ENCODE data around the gene ASPHD1.
"Not testable (repeated sequence)": the region's sequence is repeated elsewhere in the genome, so short reads cannot be mapped to it uniquely, and the experiment has no call there.

The ASPHD1 gene

DNA sequence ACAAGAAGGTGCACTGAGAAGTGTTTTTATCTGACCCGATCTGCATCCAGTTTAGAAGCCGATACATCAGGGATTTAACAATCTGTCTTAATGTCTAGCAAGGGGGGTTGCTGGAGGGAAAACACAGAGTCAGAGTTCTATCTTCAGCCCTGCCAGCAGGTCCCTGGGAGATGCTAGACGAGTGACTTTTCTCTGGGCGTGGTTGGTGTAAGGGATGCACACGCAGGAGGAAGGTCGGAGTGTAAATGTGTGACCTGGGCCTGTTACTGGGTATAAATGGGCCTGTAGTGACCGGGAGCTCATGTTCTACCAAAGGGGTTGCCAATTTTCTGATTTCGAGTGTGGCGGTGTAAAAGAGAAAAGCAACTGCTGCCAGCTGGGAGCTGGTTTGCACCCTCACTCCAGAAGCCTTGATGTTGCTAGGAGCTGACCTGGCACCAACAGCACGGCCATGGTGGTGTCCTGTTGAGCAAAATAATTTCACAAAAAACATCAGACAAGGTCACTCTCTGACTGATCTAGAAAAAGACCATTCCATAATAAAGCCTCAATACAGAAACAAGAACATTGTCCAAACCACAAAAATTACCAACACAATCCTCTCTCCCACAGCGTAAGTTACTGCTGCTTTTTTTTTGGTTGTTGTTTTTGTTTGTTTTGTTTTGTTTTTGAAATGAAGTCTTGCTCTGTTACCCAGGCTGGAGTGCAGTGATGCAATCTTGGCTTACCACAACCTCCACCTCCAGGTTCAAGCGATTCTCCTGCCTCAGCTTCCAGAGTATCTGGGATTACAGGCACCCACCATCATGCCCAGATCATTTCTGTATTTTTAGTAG is 27.0 kb downstream of the ASPHD1 start:
- in situ Hi-C loops (cut with HindIII; ENCODE audit: low sequenced_read_pairs), result no loop called here

GRCh38 chr16:29931750-29932149 is 31.5 kb downstream of the ASPHD1 start:
- in situ Hi-C loops (cut with HindIII; ENCODE audit: low sequenced_read_pairs), result not testable (repeated sequence)

- in situ Hi-C loops (cut with HindIII; ENCODE audit: low sequenced_read_pairs), result no loop called here
Measured at GRCh38 chr16:29940656-29941055, 40.4 kb downstream of the ASPHD1 start.

GRCh38 chr16:29943846-29944799 is 43.8 kb downstream of the ASPHD1 start:
- in situ Hi-C loops (cut with HindIII; ENCODE audit: low sequenced_read_pairs), result no loop called here

GRCh38 chr16:29947897-29948296 is 47.6 kb downstream of the ASPHD1 start:
- in situ Hi-C loops (cut with HindIII; ENCODE audit: low sequenced_read_pairs), result no loop called here

DNA sequence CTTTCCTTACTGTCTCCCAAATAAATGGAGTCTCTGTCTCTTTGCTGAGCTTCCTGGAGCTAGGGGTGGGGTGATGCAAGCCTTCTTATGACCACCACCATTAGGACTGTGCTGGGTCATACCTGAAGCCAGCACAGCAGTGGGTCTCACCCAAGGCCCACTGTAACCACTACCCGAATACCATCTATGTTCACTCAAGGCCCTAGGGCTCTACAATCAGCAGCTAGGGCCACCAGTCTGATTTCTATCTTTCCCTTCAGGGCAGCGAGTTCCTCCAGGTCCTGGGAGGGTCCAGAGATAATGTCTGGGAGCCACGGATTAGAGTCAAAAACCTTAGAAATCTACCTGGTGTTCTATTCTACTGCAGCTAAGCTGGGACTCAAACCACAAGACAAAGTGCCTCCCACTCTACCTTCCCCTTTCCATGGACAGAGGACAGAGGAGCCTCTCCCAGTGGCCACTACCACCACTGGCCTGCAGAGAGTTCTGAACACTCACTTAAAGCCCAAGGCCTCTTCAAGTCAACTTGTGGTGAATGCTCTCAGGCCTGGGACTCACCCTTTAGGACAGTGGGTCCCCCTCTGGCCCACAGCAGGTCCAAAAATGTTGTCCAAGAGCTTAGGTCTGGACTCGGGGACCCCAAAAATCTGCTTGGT is 50.6 kb downstream of the ASPHD1 start:
- in situ Hi-C loops (cut with HindIII; ENCODE audit: low sequenced_read_pairs), result no loop called here

DNA sequence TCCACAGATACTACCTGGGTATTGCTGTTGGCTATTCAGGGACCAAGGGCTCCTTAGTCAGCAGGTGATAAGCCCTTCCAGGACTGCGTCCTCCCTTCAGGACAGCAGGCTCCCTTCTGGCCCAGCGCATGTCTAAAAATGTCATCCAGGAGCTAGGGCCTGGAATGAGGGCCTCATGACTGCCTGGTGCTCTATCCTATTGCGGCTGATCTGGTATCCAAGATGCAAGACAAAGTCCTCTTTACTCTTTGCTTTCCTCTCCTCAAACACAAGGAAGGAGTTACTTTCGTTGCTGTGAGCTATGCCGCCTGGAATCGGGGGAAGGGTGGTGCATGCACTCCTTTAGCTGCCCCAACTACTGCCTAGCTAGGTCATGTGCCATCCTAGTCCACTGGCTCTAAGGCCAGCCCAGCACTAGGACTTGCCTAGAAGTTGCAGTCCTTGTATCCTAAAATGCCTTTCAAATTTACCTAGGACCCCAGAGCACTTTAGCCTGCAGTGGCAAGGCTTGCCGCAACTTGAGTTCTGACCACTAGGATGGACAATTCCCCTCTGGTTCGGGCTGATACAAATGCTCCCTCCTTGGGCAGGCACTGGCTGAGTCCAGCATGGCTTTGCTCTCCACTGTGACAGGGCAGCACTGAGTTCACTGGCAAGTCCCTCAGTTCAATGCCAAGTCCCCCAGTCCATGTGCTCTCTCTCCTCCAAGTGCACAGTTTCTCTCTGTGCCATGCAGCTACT is 51.5 kb downstream of the ASPHD1 start:
- in situ Hi-C loops (cut with HindIII; ENCODE audit: low sequenced_read_pairs), result no loop called here

Measured in endothelial cell of hepatic sinusoid (primary cell).